GM18861 (cell line): Measurements from ENCODE around the gene LCA5L.

ENCODE experiments used
- ATAC-seq: cut with Tn5 transposase; IDR thresholded peaks from one replicate; pipeline ENCODE4 v1.9.1; 2021; ENCODE audit not compliant: unreplicated experiment

The LCA5L gene

GRCh38 chr21:39359382-39359781, 86.2 kb downstream of the LCA5L start:
- ATAC-seq = no peak
